GM19238 (cell line): ENCODE measurements around the gene NPW.
A peak's percentile ranks its signal among the peaks of the same experiment; 100 is the strongest.
"Not testable (repeated sequence)": the region's sequence is repeated elsewhere in the genome, so short reads cannot be mapped to it uniquely, and the experiment has no call there.

Experiments used
- DNase-seq: peaks from one replicate; pipeline ENCODE4 v3.0.0; 2011; ENCODE audit warnings: low spot score; ENCODE audit not compliant: insufficient read length

The NPW gene

GRCh38 chr16:2019921-2020831, 591 bp downstream of the NPW start:
- DNase-seq: no peak

DNA sequence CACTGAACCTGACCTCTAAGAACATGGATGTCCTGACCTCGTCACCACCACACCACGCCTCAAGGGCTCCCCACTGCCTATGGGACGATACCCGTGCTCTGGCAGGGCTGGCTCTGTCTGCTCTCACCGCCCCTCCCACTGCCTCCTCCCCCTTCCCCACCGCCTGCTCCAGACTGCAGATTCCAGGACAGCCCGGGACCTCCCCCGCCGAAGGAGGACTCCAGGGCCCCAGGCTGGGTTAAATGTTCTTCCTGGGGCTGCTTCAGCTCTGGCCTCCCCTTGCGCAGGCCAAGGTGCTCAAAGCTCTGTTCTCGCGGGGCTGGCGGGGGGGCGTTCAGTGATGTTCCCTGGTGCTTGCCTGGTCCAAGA, 3.1 kb downstream of the NPW start:
- no peak for DNase-seq

DNA sequence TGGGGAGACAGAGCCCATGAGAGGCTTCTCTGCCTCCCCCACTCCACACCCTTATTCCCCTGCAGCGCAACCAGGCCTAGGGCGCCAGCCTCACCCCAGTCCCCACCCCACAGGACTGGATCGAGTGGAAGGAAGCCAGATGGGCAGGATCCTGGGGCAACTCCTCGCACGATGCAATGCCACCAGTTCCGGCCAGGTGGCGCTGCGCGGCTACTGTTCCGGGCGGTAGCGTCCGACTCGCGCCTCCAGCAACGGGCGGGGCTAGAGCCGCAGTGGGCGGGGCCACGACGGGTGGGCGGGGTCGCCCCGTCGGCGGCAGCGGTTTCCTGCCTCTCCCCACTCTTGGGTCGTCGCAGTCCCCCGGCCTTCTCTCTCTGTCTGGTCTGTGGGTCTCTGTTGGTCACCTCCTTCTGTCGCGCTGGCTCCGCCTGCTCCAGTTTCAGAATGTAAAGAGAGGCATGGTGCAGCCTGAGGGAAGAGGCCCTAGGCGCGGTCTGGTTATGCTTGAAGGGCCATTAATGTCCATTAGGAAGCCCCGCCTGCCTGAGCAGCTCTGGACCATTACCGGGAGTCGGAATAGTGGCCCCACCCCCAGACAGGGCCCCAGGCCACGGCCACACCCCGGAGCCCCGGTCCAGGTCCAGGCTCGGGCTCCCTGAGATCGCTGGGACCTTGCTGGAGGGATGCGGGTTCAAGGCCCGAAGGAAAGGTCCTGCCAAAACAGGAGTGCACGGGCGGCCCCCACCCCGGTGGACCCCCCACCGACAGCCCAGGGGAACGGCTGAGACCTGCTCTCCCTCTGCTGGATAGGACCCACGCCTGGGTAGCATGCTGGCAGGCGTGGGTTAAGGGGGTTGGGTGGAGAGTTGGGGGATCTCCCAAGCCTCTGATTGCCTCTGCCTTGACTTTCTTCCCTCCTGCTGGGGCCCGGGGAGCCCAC, 3.8 kb downstream of the NPW start:
- peak; percentile 99 for DNase-seq

- DNase-seq: no peak
These were observed 4.4 kb downstream of the NPW start for GRCh38 chr16:2024032-2024420.

- DNase-seq: no peak
These were observed 5.7 kb downstream of the NPW start for GRCh38 chr16:2025251-2025650.

DNA sequence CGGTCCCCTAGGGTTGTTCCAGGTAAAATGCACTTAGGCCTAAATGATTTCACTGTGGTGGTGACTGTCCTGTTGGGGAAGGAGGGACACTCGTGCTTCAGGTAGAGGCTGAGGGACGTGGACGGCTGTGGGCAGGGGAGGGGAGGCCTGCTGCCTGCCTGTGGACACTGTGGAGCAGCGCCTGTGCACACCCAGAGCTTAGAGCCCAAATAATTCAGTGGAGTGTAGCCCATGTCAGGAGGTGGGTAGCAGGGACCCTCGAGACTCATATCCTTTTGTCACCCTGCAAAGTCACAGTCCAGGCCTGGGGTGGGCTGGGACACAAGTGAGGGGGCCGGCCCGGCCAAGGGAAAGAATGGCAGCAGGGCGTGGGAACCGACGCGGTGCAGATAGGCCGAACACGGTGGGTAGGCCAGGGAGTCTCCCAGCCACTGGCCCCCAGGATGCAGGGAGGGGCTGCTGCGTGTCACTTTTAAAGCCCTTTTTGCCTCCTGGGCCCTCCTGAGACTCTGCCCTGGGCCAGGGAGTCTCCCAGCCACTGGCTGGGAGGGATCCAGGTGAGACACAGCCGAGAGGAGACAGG, 6.4 kb downstream of the NPW start:
- no peak for DNase-seq

- DNase-seq: no peak
These were observed 7.0 kb downstream of the NPW start, which contains the start of gene NHERF2 for GRCh38 chr16:2026461-2027023. Gene NHERF2 (plus strand): TSS chr16:2026902. CDS start chr16:2027006, 104 bp downstream.

DNA sequence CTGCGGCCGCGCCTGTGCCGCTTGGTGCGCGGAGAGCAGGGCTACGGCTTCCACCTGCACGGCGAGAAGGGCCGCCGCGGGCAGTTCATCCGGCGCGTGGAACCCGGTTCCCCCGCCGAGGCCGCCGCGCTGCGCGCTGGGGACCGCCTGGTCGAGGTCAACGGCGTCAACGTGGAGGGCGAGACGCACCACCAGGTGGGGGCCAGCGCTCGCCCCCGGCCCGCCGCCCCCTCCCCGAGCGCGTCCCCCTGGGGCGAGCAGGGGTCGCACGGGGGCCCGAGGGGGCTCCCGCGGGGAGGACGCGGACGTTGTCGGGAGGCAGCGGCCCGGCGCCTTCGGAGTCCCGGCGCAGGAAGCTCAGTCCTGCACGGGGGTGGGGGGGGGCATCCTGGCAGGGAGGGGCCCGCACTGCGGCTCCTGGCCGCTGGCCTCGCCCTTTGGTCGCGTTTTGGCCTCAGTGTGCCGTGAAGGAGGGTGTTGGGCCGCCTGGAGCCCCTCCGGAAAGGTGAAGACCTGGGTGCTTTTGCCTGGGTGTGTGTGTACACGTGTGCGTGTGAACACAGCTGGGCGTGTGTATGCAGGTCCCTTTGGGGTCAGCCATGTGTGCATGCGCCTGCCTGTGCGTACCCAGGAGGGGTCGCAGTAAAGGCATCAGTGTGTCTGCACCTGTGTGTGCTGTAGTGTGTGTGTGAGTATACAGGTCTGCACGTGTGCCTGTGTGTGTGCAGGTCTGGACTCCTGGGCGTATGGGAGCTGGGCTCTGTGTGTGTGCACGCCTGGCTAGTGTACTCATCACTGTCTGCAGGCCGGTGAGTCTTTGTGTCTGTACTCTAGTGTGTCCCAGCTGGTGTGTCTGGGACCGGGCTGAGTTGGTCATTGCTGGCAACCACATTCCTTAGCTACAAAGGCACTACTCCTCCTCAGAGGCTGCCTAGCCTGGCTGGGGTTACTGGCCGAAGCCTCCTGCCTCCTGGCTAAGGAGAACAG, 7.7 kb downstream of the NPW start:
- no peak for DNase-seq

- DNase-seq: no peak
These were observed 8.6 kb downstream of the NPW start for GRCh38 chr16:2028146-2028545.

- no peak for DNase-seq
These were observed 9.1 kb downstream of the NPW start for GRCh38 chr16:2028620-2029220.

GRCh38 chr16:2029350-2029749, 9.8 kb downstream of the NPW start:
- no peak for DNase-seq

- DNase-seq: no peak
These were observed 10.5 kb downstream of the NPW start for GRCh38 chr16:2030036-2030435.

DNA sequence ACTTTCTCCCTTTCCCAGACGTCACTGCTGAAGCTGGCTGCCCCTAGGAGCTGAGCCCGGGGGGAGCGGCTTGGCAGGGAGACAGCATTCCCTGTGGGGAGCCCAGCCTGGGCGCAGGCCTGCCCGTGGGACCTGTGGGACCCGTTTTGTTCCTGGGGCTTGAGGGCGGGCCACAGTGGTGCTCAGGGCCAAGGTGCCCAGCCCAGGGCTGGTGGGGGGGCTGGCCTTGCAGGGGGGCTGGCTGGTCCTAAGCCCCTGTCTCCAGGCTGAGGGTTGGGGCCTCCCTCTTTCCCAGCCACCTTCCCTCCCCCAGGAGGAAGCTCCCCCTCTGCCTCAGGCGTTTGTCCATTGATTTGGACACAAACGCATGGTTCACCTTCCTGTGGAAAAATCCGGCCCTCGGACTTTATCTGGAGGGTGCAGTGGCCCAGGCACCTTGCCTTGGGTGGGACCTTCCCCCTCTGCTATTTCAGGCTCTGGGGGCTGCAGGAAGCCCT, 11.5 kb downstream of the NPW start:
- no peak for DNase-seq

GRCh38 chr16:2032285-2033056, 12.9 kb downstream of the NPW start:
- DNase-seq: no peak

GRCh38 chr16:2033057-2033908, 13.7 kb downstream of the NPW start:
- no peak for DNase-seq

- not testable (repeated sequence) for DNase-seq
These were observed 14.5 kb downstream of the NPW start for GRCh38 chr16:2033909-2034695.
